HG03159 (cell line): ENCODE results near the gene PHACTR1.
A peak's percentile ranks its signal among the peaks of the same experiment; 100 is the strongest.

Experiments
- ATAC-seq: cut with Tn5 transposase; IDR thresholded peaks from one replicate; pipeline ENCODE4 v1.9.1; 2021; ENCODE audit warnings: mild to moderate bottlenecking, moderate library complexity; ENCODE audit not compliant: unreplicated experiment

Gene PHACTR1

GRCh38 chr6:12892151-12892550 is 175.6 kb downstream of the PHACTR1 start:
- no peak for ATAC-seq

- no peak for ATAC-seq
Measured at GRCh38 chr6:12893036-12893435, 176.5 kb downstream of the PHACTR1 start.

- no peak for ATAC-seq
Measured at GRCh38 chr6:12895721-12896120, 179.2 kb downstream of the PHACTR1 start.

GRCh38 chr6:12896208-12896733 is 179.7 kb downstream of the PHACTR1 start:
- no peak for ATAC-seq

- no peak for ATAC-seq
Measured at GRCh38 chr6:12898603-12899002, 182.0 kb downstream of the PHACTR1 start.

- no peak for ATAC-seq
Measured at GRCh38 chr6:12899046-12899833, 182.7 kb downstream of the PHACTR1 start.

GRCh38 chr6:12903246-12903645 is 186.7 kb downstream of the PHACTR1 start:
- ATAC-seq: no peak

GRCh38 chr6:12909833-12910232 is 193.3 kb downstream of the PHACTR1 start:
- ATAC-seq: no peak

- ATAC-seq: no peak
Measured at GRCh38 chr6:12911427-12911826, 194.9 kb downstream of the PHACTR1 start.

GRCh38 chr6:12913201-12913600 is 196.6 kb downstream of the PHACTR1 start:
- no peak for ATAC-seq

GRCh38 chr6:12916006-12916405 is 199.4 kb downstream of the PHACTR1 start:
- no peak for ATAC-seq

GRCh38 chr6:12916420-12917136 is 200.0 kb downstream of the PHACTR1 start:
- ATAC-seq: no peak

GRCh38 chr6:12921467-12921866 is 204.9 kb downstream of the PHACTR1 start:
- no peak for ATAC-seq

GRCh38 chr6:12923644-12924235 is 207.2 kb downstream of the PHACTR1 start:
- peak; percentile 58 for ATAC-seq

- ATAC-seq: no peak
Measured at GRCh38 chr6:12924911-12925310, 208.3 kb downstream of the PHACTR1 start.

GRCh38 chr6:12927746-12928145 is 211.2 kb downstream of the PHACTR1 start:
- ATAC-seq: no peak

GRCh38 chr6:12929678-12930077 is 213.1 kb downstream of the PHACTR1 start:
- no peak for ATAC-seq

- ATAC-seq: no peak
Measured at GRCh38 chr6:12931639-12932038, 215.1 kb downstream of the PHACTR1 start.

- ATAC-seq: no peak
Measured at GRCh38 chr6:12935637-12936036, 219.1 kb downstream of the PHACTR1 start.

GRCh38 chr6:12937971-12938370 is 221.4 kb downstream of the PHACTR1 start:
- no peak for ATAC-seq

GRCh38 chr6:12939314-12939713 is 222.7 kb downstream of the PHACTR1 start:
- ATAC-seq: no peak

GRCh38 chr6:12941422-12941821 is 224.9 kb downstream of the PHACTR1 start:
- no peak for ATAC-seq
